Fibroblast of lung (primary cell): ENCODE measurements around the gene RXFP4.

Source experiments
- CTCF ChIP-seq, 2 donors: IDR thresholded peaks in 1 of 2; conservative IDR thresholded peaks in 1 of 2; 1 replicate in 1 of 2; 2 replicates in 1 of 2; pipeline ENCODE4 v1.5.1; 2011 to 2012; ENCODE audit warnings: low read length in 2 of 2, control low read depth in 1 of 2, inconsistent platforms in 1 of 2, low read depth in 1 of 2, mild to moderate bottlenecking in 1 of 2
- EZH2 ChIP-seq: IDR thresholded peaks from 2 replicates; pipeline ENCODE4 v1.5.1; 2012; ENCODE audit warnings: low read length, control low read depth, mild to moderate bottlenecking; ENCODE audit errors: missing control alignments

- TF ChIP-seq CTCF (conservative IDR thresholded peaks at IDR 0.05 in 1 of 2, IDR thresholded peaks at IDR 0.05 in 1 of 2; ENCODE audit: low read depth in 1 of 2, low read length in 2 of 2), result no peak
- no peak for TF ChIP-seq EZH2
Observed at GRCh38 chr1:155932081-155932480, 9.4 kb upstream of the RXFP4 start.
